ENCODE data around the gene CNN3.

DNA sequence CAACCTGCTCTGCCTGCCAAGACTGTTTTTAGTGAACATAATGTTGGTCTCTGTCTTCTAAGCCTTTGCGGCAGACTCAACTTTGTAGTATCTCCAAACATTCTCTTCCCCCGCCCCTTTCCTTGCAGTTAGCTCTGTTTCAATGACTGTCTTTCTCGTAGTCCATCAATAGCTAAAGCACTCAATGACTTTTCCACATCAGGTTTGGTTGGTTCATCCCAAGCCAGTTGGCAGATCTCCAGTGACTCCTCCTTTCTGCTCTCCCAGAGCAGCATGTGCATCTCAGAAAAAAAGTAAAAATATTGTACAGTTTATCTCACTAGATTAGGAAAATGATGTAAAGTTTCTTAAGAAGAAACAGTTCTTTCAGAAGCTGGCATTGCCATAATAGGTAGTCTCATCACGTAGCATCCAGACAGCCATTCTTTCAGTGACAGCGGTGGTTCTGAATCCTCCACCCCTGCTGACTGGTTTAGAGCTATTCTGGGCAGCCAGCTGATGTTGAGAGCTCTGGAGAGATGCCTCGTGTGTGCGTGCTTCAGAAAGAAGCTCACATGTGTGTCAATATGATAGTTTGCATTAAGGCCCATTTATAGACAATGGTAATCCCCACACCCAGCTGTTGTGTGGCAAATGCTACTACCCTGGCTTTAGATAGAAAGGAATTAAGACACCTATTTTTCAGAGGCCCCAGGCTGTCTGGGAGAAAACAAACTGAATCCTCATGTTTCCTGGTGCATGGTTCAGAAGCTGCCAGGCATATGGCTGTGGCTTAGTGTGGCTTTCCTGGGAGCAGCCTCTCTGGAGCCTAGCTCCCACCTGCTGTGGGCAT lies 53.2 kb downstream of the CNN3 start:
- TF ChIP-seq ZNF565 (CRISPR knock-in tag; conservative IDR thresholded peaks at IDR 0.05; ENCODE audit: low read depth) (no peak), ESRRG (CRISPR knock-in tag; IDR thresholded peaks at IDR 0.05) (no peak), SNAI2 (CRISPR knock-in tag; IDR thresholded peaks at IDR 0.05) (no peak)
- TF ChIP-seq, protein P1, sequence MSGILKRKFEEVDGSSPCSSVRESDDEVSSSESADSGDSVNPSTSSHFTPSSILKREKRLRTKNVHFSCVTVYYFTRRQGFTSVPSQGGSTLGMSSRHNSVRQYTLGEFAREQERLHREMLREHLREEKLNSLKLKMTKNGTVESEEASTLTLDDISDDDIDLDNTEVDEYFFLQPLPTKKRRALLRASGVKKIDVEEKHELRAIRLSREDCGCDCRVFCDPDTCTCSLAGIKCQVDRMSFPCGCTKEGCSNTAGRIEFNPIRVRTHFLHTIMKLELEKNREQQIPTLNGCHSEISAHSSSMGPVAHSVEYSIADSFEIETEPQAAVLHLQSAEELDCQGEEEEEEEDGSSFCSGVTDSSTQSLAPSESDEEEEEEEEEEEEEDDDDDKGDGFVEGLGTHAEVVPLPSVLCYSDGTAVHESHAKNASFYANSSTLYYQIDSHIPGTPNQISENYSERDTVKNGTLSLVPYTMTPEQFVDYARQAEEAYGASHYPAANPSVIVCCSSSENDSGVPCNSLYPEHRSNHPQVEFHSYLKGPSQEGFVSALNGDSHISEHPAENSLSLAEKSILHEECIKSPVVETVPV (CRISPR knock-in tag; IDR thresholded peaks at IDR 0.05): no peak

Measured in SK-N-SH treated with all-trans-retinoic acid at 6 μM for 48 hours (cell line).